GM19099 (cell line): Measurements from ENCODE around the gene INVS.

Source experiments
- POLR2A ChIP-seq: IDR thresholded peaks from 3 replicates; pipeline ENCODE4 v1.6.1; 2011; ENCODE audit warnings: low read depth; ENCODE audit not compliant: insufficient read length; ENCODE audit errors: extremely low read depth

INVS gene

GRCh38 chr9:100105861-100106260, 6.8 kb downstream of the INVS start:
- no peak for TF ChIP-seq POLR2A

GRCh38 chr9:100106616-100107015, 7.6 kb downstream of the INVS start:
- TF ChIP-seq POLR2A: no peak

GRCh38 chr9:100108559-100108958, 9.5 kb downstream of the INVS start:
- TF ChIP-seq POLR2A: no peak

- no peak for TF ChIP-seq POLR2A
Observed at GRCh38 chr9:100111235-100111634, 12.2 kb downstream of the INVS start.

GRCh38 chr9:100112677-100113336, 13.8 kb downstream of the INVS start:
- TF ChIP-seq POLR2A: no peak

- no peak for TF ChIP-seq POLR2A
Observed at GRCh38 chr9:100117316-100117715, 18.3 kb downstream of the INVS start.

- TF ChIP-seq POLR2A: no peak
Observed at GRCh38 chr9:100120286-100120685, 21.2 kb downstream of the INVS start.

GRCh38 chr9:100125236-100125635, 26.2 kb downstream of the INVS start:
- no peak for TF ChIP-seq POLR2A

GRCh38 chr9:100125910-100126309, 26.9 kb downstream of the INVS start:
- TF ChIP-seq POLR2A: no peak

- no peak for TF ChIP-seq POLR2A
Observed at GRCh38 chr9:100126423-100126822, 27.4 kb downstream of the INVS start.

- no peak for TF ChIP-seq POLR2A
Observed at GRCh38 chr9:100129772-100130171, 30.7 kb downstream of the INVS start.

- TF ChIP-seq POLR2A: no peak
Observed at GRCh38 chr9:100131216-100131615, 32.2 kb downstream of the INVS start.

- no peak for TF ChIP-seq POLR2A
Observed at GRCh38 chr9:100131875-100132430, 32.9 kb downstream of the INVS start.

- no peak for TF ChIP-seq POLR2A
Observed at GRCh38 chr9:100134731-100135130, 35.7 kb downstream of the INVS start.

- no peak for TF ChIP-seq POLR2A
Observed at GRCh38 chr9:100150214-100150613, 51.2 kb downstream of the INVS start.

GRCh38 chr9:100160021-100160420, 61.0 kb downstream of the INVS start:
- TF ChIP-seq POLR2A: no peak

GRCh38 chr9:100167176-100167575, 68.1 kb downstream of the INVS start:
- TF ChIP-seq POLR2A: no peak
